LNCaP clone FGC (cell line): ENCODE measurements around the gene CDCA5.

Experiments used
- DNase-seq: peaks from one replicate; pipeline ENCODE4 v3.0.0-alpha.2; 2011; ENCODE audit warnings: low read depth
- H3K4me3 ChIP-seq: 2 replicates; pipeline ENCODE4 v1.5.1; 2011; ENCODE audit warnings: mild to moderate bottlenecking, low read depth, low read length, control low read depth
- CTCF ChIP-seq: IDR thresholded peaks from 2 replicates; pipeline ENCODE4 v1.5.1; 2012; ENCODE audit warnings: mild to moderate bottlenecking; ENCODE audit not compliant: control insufficient read depth, insufficient read depth; ENCODE audit errors: extremely low read depth

The CDCA5 gene

GRCh38 chr11:65040520-65040846 is 43.4 kb downstream of the CDCA5 start:
- TF ChIP-seq CTCF: no peak
- peak overlapping the region; percentile 85 for H3K4me3 ChIP-seq
- no peak for DNase-seq

- no peak overlapping the region for H3K4me3 ChIP-seq
- peak; percentile 76 for DNase-seq
- peak; percentile 26; the same call in 1 of the 2 replicates for TF ChIP-seq CTCF
Observed at GRCh38 chr11:65036931-65037330, 46.9 kb downstream of the CDCA5 start.

GRCh38 chr11:65035579-65035978 is 48.3 kb downstream of the CDCA5 start:
- no peak overlapping the region for H3K4me3 ChIP-seq
- TF ChIP-seq CTCF: no peak
- no peak for DNase-seq

GRCh38 chr11:65034423-65034822 is 49.4 kb downstream of the CDCA5 start:
- TF ChIP-seq CTCF: no peak
- no peak overlapping the region for H3K4me3 ChIP-seq
- no peak for DNase-seq

GRCh38 chr11:65032216-65032615 is 51.6 kb downstream of the CDCA5 start:
- DNase-seq: no peak
- TF ChIP-seq CTCF: no peak
- H3K4me3 ChIP-seq: no peak overlapping the region
